VCaP (cell line): ENCODE data around the gene DCP1B.

Experiments used
- H3K27ac ChIP-seq: fragments of 450-650 bp; 2 replicates; pipeline ENCODE4 v1.5.1; 2017
- TF ChIP-seq, protein P1 (sequence below): fragments of 450-650 bp; conservative IDR thresholded peaks from 2 replicates; pipeline ENCODE4 v1.5.1; 2017; ENCODE audit warnings: mild to moderate bottlenecking, moderate library complexity

The DCP1B gene

GRCh38 chr12:2016862-2017545 lies 12.7 kb upstream of the DCP1B start:
- TF ChIP-seq, protein P1, sequence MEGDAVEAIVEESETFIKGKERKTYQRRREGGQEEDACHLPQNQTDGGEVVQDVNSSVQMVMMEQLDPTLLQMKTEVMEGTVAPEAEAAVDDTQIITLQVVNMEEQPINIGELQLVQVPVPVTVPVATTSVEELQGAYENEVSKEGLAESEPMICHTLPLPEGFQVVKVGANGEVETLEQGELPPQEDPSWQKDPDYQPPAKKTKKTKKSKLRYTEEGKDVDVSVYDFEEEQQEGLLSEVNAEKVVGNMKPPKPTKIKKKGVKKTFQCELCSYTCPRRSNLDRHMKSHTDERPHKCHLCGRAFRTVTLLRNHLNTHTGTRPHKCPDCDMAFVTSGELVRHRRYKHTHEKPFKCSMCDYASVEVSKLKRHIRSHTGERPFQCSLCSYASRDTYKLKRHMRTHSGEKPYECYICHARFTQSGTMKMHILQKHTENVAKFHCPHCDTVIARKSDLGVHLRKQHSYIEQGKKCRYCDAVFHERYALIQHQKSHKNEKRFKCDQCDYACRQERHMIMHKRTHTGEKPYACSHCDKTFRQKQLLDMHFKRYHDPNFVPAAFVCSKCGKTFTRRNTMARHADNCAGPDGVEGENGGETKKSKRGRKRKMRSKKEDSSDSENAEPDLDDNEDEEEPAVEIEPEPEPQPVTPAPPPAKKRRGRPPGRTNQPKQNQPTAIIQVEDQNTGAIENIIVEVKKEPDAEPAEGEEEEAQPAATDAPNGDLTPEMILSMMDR = no peak
- H3K27ac ChIP-seq = no peak overlapping the region

DNA sequence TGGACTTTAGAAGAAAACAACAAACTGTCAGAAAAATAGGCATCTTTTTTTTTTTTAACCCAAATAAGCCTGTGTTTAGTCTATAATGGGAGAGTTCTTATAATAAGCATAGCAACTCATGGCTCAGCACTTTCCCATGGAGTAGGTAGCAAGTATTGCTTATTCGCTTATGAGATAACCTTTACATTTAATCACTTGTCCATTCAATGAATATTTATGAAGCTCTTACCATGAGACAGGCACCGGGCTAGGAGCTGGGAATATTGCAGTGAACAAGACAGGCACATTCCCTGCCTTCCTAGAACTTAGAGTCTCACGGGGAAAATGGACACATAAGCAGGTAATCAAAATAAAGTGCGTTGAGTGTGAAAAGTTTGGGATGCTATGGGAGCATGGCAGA lies 10.0 kb upstream of the DCP1B start:
- H3K27ac ChIP-seq = no peak overlapping the region; the same call in 1 of the 2 replicates
- TF ChIP-seq, protein P1 = no peak

- no peak overlapping the region; the same call in 1 of the 2 replicates for H3K27ac ChIP-seq
- TF ChIP-seq, protein P1 = no peak
Measured at GRCh38 chr12:2013527-2014223, 9.4 kb upstream of the DCP1B start.

DNA sequence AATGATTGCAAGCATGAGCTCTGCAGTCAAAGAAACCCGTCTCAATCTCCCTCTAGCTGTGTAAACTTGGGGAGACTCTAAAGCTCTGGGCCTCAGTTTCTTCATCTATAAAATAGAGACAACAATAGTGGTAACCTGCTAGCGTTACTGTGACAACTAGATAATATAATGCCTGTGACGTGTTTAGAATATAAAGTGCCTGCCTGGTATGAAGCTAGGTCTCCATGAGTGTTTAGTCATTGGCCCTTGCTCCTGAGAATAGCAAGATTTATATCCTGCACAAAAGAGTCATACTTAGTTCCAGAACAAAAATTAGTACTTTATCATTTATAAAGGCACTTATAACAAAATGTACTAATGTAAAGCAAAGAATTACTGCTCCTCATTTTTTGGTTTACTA lies 8.8 kb upstream of the DCP1B start:
- peak overlapping the region; percentile 56 for H3K27ac ChIP-seq
- TF ChIP-seq, protein P1 = no peak

- H3K27ac ChIP-seq = peak overlapping the region; percentile 56
- TF ChIP-seq, protein P1 = no peak
Measured at GRCh38 chr12:2011643-2012607, 7.7 kb upstream of the DCP1B start.

- TF ChIP-seq, protein P1 = no peak
- H3K27ac ChIP-seq = peak overlapping the region; percentile 25; the same call in 1 of the 2 replicates
Measured at GRCh38 chr12:2009623-2010022, 5.4 kb upstream of the DCP1B start.

- H3K27ac ChIP-seq = peak overlapping the region; percentile 25; the same call in 1 of the 2 replicates
- TF ChIP-seq, protein P1 = no peak
Measured at GRCh38 chr12:2008677-2009076, 4.4 kb upstream of the DCP1B start.
